Left hindlimb (tissue), 1 donor: ENCODE data around the gene ABHD17C.

Experiments
- DNase-seq: peaks from one replicate; pipeline ENCODE4 v3.0.0-alpha.2; 2018

Gene ABHD17C

DNA sequence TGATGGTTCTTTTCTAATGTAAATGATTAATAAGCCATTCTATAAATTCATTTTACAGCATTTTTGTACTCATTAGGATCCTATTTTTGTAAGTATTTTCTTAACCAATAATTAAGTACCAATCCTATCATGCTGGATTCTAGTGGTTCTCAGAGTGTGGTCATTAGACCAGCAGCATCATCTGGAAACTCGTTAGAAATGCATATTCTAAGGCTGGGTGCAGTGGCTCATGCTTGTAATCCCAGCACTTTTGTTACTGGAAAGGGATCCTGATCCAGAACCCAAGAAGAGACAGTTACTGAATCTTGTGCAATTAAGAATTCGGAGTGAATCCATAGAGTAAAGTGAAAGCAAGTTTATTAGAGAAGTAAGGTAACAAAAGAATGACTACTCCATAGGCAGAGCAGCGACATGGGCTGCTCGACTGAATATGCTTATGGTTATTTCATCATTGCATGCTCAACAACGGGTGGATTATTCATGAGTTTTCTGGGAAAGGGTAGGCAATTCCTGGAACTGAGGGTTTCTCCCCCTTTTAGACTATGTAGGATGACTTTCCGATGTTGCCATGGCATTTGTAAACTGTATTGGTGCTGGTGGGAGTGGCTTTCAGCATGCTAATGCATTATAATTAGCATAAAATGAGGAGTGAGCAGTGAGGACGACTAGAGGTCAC is 74.2 kb downstream of the ABHD17C start:
- DNase-seq: no peak

DNA sequence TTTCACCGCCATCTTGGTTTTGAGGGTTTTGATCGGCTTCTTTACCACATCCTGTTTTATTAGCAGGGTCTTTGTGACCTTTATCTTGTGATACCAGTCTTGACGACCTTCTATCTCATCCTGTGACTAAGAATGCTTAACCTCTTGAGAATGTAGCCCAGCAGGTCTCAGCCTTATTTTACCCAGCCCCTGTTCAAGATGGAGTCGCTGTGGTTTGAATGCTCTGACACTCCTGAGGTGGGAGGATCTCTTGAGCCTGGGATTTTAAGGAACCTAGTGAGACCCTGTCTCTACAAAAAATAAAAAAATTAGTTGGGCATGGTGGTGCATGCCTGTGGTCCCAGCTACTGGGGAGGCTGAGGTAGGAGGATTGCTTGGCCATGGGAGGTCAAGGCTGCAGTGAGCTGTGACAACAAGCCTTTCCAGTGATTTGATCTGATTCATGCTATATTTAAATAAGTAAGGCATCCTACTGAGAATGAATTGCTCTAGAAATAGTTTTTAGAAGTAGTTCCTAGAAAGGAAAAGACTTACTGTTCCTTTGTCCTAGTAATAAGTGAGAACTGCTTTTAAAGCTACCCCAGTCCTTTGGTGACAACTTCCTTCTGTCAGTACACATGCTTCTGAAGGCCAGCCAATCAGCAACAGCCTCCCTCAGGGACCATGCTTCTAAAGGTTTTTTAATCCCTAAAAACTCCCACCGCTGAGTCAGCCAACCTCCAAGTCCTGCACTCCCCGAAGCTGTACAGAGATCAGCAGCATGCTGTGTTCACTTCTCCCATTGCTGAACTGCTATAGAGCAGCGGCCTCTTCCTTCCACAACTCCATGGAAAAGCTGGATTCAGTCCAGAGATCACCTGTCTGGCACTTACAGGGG is 75.0 kb downstream of the ABHD17C start:
- DNase-seq: no peak

DNA sequence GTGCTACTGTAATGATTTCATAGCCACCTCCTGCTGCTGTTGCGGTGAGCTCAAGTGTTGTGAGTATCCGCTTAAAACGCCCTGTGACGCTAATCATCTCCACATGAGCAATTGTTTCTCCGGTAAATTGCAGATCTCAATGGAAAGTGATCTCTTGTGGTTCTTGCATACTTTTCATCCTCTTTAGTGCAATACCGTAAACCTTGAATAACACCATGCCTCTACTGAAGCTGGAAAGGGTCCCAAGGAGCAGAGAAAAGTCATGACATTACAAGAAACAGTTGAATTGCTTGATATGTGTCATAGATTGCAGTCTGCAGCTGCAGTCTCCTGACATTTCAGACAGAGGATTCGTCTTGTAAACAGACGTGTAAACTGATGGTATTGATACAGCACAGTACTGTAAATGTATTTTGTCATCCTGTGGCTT is 78.0 kb downstream of the ABHD17C start:
- DNase-seq: no peak

DNA sequence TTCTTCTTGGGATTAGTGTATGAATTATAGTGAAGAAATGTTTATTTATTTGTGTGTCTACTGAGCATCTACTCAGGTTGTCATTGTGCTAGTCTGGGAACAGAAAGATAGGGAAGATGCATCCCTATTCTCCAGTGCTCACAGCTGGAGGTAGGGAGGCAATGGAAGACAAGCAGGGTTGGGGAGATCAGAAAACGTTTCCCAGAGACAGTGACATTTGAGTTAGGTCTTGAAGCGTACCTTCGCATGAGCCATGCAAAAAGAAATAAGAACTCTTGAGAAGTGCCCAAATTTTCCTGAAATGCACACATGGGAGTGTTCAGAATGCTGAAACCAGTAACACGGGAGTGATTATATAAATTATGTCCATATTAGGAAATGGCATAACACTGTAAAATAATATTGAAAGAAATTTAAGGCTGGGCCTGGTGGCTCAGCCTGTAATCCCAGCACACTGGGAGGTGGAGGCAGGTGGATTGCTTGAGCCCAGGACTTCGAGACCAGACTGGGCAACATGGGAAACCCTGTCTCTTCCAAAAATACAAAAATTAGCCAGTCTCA is 78.8 kb downstream of the ABHD17C start:
- DNase-seq: no peak

DNA sequence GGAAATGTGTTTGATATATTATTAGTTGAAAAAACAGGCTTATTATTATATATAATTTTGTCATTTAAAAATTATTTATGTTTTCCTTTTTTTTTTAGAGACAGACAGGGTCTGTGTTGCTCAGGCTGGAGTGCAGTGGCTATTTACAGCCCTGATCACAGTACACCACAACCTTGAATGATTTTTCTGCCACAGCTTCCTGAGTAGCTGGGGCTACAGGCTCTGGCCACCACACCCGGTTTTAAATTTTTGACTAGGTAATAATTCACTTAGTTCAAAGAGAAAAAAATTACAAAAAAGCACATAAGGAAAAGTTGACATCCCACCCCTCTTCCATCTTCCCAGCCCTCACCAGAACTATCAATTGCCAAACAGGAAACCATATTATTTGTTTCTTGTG is 79.4 kb downstream of the ABHD17C start:
- no peak for DNase-seq

DNA sequence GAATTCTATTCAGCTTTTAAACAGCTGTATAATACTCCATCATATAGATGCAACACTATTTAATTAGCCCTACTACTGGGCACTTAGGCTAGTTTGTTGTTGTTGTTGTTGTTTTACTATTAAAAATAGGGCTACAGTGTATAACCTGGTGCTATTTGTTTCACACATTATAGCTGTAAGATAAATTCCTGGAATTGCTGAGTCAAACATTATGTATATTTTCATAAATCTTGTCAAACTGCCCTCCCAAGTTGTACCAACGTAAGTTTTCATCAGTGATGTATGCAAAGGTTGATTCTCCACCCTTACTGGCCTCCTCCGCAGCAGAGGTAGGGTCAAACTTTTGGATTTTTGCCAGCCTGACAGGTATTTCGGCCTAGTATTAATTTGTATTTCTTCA is 80.2 kb downstream of the ABHD17C start:
- DNase-seq: no peak

GRCh38 chr15:80776420-80777045 is 81.4 kb downstream of the ABHD17C start:
- DNase-seq: peak; percentile 66

DNA sequence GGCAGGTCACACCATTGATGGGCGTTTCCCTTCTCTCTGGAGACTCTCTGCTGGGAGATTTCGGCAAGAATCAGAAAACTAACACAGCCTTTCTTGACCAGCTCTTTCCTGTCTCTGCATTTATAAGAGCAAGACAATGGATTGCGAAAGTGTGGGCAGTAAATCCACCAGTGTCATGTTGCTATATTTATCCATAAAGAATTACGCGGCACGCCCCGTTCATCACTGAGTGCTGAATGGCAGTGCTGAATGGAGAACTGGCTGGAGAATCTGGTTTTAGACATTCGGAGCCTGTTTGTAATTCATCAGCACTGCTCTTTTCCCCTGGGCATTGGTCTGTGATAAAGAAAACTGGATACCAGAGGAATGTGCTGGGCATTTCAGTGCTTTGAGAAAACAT is 82.0 kb downstream of the ABHD17C start:
- DNase-seq: no peak

- DNase-seq: no peak
Observed at GRCh38 chr15:80777826-80778620, 82.9 kb downstream of the ABHD17C start.

GRCh38 chr15:80778621-80778963 is 83.5 kb downstream of the ABHD17C start:
- no peak for DNase-seq

GRCh38 chr15:80778964-80779657 is 84.0 kb downstream of the ABHD17C start, which contains the start of gene CEMIP:
CEMIP (plus strand) TSS chr15:80779370; CDS start chr15:80873880, 94,510 bp downstream.
- DNase-seq: peak; percentile 82

DNA sequence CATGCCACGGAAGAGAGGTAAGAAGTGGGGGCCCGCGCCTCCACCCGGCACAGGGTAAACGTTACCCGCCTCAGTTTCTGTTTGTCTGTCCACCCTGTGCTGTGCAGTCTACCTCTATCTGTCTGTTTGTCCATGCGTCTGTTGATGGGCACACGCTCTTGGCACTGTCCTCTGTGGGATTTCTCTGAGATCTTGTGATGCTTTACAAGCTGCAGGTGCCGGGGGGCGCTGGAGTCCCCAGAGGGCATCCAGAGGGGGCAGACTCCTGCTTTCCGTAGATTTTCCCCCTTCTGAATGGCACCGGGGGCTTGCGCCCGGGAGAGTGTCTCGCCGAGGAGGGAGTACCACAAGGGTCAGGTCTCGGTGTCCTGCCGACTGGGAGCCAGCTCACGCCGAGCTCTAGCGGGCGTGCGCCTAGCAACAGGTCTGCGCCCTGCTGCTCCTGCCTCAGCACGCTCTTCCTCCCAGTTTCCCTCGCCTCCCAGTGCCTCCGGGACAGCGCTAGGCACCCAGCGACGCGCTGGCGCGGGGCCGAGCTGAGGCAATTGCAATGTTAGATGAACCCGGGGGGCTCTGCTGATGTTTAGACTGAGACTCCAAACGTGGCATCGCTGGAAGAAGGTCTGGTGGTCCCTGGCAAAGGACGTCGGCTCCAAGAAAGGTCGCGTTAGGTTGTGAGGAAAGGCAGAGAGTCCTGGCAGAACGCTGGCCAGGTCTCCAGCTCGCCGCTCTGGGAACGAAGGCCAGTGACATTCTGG is 84.7 kb downstream of the ABHD17C start:
- peak; percentile 52 for DNase-seq

DNA sequence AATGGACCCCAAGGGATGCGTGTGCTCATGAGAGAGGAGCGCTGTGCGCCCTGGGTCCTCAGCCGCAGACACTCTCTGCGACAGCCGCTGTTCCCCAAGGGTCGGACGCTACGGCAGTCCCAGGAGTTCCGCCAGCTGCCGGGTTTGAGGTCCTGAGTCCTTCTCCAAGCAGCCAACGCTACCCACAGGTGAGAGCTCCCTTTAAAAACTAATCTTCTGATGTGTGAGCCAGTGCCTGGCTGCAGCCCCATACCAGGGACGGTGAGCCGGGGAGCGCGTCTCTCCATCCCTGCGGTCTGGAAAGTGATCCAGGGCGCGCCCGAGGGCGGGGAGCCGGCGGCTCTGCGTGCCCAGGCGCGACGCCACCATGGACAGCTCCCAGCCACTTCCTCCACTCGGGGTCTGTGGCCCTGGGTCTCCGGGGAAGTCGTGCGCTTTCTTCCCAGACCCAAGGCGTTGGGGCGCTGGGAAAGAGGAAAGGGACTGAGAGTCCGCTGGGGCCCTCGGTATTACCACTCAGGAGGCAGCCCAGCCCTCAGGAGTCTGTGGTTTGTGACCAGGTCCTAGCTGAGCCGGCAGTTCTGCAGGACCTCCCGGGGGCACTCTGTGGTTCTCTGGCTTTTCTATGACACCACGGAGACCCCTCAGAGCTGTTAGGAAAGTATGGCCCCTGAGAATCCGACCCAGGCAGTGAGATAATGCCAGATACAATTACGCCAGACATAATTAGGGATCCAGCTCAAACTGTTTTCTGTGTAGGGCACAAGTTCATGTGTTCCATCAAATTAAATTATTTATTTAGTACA is 85.5 kb downstream of the ABHD17C start:
- DNase-seq: peak; percentile 82

- DNase-seq: no peak
Observed at GRCh38 chr15:80783260-80783659, 88.2 kb downstream of the ABHD17C start.

DNA sequence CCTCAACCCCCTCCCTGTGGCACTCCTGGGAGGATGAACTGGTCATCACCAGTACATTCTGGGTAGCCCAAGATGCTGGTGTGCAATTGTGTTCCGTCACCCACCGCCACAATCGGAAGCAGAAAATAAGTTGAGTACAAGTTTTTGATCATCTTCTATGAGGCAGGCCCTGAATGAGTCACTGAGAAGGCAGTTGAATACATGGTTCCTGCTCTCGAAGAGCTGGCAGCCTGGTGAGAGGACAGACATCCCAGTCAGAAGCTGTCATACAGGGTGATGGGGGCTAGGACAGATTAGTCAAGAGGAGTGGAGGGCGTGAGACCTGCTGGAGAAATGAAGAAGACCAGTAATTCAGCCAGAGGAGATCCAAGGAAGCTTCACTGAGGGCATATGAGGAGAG is 90.2 kb downstream of the ABHD17C start:
- DNase-seq: no peak

- DNase-seq: no peak
Observed at GRCh38 chr15:80785811-80786354, 90.8 kb downstream of the ABHD17C start.

DNA sequence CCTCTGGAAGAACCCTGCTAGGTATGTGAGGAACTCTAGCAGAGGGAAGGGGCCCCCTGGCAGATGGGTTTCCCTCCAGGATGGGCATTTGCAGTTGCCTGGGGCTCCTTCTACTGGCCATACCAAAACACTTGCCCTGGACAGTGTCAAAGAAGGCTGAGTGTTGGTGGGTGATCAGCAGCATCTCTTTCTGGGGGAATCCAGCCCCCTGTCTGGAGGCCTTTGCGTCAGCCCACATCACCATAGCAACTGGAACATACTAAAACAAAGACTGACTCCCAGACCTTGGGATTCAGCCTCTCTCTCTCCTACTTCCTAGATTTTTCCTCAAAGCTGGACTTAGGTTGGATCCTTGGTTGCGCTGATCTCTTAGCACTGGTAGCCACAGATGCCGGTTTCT is 92.2 kb downstream of the ABHD17C start:
- DNase-seq: no peak

GRCh38 chr15:80788536-80788935 is 93.4 kb downstream of the ABHD17C start:
- DNase-seq: no peak

DNA sequence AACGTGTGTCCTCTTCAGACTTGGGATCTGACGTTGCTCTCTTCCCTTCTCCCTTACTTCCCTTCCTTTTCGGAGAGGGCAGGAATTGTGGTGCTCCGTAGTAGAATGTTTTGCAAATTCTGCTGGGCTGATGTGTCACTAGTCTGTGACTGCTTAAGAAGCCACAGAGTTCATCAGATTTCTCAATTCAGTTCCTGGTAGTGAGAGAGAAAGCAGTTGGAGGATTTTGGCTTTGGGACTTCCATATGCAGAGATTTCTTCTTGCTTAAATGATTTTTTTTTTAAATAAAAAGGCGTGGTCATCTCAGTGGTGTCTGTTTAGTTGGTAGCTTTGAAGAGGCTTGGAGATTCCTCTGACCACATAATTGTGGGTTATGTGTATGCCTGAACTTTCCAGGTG is 94.2 kb downstream of the ABHD17C start:
- no peak for DNase-seq

DNA sequence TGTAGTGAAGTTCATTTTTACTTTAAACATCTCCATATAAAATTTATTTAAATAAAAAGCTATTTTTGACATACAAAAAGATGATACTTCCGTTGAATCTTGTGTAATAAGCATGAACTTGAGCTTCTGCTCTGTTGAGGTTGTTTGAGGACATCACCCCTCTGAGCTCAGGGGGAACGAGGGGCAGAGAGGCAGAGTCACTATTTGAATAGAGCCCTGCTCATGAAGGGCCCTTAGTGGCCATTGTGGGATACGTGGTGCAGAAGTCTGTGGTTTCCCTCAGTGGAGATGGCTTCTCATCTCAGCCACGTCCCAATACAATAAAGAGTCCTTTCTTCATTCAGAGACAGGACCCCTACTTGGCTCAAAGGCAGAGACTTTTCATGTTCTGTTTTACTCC is 94.7 kb downstream of the ABHD17C start:
- no peak for DNase-seq
